HG02852 (cell line): ENCODE results near the gene GMDS.
A peak's percentile ranks its signal among the peaks of the same experiment; 100 is the strongest.

Source experiments
- ATAC-seq: cut with Tn5 transposase; IDR thresholded peaks from one replicate; pipeline ENCODE4 v1.9.1; 2021; ENCODE audit warnings: mild to moderate bottlenecking, moderate library complexity; ENCODE audit not compliant: unreplicated experiment

The GMDS gene

GRCh38 chr6:2044192-2044591 lies 201.2 kb downstream of the GMDS start:
- no peak for ATAC-seq

- ATAC-seq, result no peak
Observed at GRCh38 chr6:2042956-2043648, 202.3 kb downstream of the GMDS start.

DNA sequence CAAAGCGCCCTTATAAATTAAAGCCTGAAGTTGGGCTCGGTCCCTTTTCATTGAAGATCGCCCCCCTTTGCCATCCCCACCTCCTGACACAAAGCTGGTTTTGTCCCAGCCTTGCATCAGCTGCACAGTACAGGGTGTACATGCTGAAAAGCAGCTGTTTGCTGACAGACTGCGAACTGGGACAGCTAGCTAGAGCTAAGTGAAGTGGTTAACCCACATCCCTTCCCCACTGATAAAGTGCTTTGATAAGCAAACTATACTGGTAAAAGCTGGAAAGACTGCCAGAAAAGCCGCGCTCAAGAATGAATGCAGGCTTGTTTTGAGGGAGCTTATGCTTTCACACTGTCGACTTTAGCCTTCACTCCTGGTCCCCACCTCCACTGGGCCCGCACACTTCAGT lies 207.3 kb downstream of the GMDS start:
- ATAC-seq, result no peak

DNA sequence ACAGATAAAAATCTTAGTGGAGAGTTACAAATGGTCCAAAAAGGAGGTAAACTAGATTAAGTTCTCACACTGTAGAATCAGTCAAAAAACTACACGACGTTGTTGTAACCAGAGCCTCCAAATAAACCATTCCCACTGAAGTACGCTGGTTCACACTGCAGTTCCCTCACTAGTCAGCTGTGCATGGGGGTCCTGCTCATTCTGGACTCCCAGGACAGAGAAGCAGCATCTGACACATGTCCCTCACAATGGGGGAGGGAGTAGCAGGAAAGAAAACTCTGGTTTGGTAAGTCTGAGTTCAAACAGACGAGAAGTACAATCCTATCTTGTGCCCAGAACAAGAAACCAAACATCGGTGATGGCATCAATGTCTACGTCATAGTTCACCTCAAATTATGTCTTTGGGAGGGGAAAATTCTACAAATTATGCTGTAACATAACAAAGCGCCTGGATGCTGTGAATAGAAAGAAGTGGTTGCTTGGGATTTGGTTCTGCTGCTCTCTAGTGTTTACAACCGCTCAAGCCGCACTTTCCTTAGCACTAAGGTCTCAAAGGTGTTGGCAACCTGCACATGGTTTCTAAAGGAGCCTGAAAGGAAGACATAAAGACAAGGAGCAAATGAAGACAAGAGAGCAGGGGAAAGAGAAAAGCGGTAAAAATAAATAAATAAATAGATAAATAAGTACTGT lies 208.0 kb downstream of the GMDS start:
- no peak for ATAC-seq

- ATAC-seq, result no peak
Observed at GRCh38 chr6:2036710-2037023, 208.7 kb downstream of the GMDS start.

DNA sequence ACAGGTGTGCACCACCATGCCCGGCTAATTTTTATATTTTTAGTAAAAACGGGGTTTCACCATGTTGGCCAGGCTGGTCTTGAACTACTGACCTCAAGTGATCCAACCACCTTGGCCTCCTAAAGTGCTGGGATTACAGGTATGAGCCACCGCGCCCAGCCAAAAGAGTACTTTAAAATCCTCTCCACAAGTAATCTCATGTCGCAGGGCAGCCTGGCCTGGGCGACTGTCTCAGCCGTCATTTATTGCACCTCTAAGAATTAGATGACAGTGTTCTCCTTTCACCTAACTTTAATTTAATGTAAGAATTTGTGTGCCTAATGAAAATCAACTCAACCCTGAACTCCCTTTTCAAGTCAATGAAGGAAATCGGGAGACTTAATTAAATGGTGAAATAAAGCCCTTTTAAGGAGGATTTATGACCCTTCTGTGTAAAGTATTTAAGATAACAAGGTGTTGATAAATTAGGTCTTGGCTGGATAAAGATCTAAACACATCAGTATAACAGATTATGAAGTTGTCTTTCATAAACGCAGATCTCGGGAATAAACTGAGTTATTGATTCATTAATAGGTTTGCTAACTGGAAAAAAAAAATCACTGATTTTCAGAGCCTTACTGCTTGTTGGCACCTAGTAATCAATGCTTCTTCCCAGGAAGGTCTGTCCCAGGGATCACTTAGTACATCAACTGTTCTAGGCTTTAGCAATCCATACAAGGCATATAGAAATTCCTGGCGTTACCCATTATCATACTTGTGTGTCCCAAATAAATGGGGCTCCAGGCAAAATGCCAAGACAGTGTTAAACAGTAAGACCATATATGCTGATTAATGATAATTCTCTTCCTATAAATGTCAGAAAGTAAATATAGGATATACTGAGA lies 209.3 kb downstream of the GMDS start:
- ATAC-seq, result no peak

- ATAC-seq, result no peak
Observed at GRCh38 chr6:2035046-2035445, 210.4 kb downstream of the GMDS start.

GRCh38 chr6:2034256-2034655 lies 211.1 kb downstream of the GMDS start:
- no peak for ATAC-seq

DNA sequence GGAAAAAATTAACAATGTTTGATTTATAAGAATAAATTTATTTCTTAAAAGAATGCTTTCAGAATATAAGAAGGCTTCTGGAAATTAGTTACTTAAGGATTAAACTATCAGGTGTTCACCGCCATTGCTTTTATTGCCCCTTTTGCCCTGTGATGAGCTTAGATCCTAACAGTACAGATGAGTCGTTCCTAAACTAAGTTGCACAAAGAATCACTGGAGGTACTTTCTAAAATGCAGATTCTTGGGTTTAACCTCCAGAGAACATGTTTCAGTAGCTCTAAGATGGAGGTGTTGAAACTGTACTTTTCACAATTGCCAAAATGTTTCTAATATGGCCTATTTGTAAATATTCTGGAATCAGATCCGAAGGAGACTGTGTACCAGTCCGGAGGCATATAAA lies 211.9 kb downstream of the GMDS start:
- ATAC-seq, result no peak

- ATAC-seq, result no peak
Observed at GRCh38 chr6:2030682-2031244, 214.6 kb downstream of the GMDS start.

DNA sequence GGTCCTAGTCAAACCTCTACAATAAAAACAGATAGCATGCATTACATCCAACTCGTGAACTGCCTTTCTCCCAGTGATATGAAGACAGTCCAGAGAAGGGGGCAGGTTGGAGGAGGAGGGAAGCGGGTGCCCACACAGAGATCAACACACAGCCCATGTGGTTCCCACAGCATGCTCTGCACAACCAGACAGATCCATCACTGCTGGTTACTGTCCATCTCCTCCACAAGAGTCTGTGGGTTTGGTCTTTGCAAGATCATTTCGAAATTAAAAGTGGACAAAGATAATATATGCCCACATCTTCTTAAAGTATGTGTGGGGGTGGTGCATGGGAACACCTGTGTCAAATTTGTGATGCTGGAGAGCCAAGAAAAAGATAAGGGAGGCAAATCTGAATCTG lies 215.5 kb downstream of the GMDS start:
- no peak for ATAC-seq

GRCh38 chr6:2029130-2029794 lies 216.1 kb downstream of the GMDS start:
- ATAC-seq, result no peak

DNA sequence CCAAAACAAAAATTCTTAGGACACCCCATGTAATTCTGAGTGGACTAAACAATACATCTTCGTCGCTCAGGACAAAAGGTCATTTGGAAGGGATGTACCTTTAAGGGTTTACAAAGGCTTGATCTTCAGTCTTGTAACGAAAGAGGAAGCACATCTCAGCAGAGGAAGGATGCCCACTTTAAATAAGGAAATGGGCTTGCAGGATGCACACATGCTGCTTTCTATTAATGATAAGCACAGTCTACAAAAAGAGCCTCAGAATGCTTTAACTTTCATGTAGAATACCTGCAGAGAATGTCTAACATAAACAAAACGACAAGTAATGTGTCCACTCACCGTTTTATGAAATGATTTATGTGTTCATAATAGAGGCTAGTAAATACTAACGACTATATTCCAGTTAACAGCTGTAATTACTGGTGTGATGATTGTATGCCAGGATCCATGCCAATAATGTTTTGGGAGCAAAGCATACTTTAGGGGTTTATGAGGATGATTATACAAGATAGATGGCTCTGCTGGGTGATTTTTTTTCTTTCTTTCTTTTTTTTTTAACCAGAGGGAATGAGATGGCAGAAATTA lies 216.9 kb downstream of the GMDS start:
- peak; percentile 67 for ATAC-seq

GRCh38 chr6:2026133-2026532 lies 219.3 kb downstream of the GMDS start:
- no peak for ATAC-seq

- no peak for ATAC-seq
Observed at GRCh38 chr6:2021713-2022125, 223.7 kb downstream of the GMDS start.

DNA sequence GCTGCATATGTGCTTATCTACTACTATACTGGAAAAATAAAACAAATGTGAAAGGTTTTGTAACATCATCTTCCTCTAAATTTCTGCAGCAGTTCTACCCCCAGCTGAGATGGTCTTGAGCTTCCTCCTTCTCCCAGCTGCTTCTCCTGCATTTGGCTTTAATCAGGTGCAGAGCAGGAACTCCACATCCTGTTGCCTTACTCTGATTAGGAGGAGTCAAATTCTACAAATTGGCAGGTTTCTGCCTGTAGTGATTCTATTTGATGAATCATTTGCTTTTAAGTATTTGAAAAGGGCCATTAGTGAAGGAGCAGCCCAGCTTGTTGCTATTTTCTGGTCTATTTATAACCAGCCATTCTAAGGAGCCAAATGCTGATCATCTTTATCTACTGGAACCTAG lies 224.5 kb downstream of the GMDS start:
- ATAC-seq, result no peak

- ATAC-seq, result no peak
Observed at GRCh38 chr6:2019051-2019450, 226.4 kb downstream of the GMDS start.

DNA sequence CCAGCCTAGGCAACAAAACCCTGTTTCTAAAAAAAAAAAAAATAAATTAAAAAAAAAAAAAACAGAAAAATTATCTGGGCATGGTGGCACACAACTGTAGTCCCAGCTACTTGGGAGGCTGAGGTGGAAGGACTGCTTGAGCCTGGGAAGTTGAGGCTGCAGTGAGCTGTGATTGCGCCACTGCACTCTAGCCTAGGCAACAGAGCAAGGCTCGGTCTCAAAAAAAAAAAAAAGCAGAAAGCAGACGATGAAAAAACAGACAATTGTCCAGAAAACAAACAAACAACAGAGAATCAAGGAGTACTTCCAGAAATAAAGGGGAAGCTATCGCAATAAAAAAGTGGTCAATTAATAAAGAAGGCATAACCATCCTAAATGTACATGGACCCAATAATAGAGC lies 229.4 kb downstream of the GMDS start:
- ATAC-seq, result no peak

- no peak for ATAC-seq
Observed at GRCh38 chr6:2008383-2008976, 236.9 kb downstream of the GMDS start.

DNA sequence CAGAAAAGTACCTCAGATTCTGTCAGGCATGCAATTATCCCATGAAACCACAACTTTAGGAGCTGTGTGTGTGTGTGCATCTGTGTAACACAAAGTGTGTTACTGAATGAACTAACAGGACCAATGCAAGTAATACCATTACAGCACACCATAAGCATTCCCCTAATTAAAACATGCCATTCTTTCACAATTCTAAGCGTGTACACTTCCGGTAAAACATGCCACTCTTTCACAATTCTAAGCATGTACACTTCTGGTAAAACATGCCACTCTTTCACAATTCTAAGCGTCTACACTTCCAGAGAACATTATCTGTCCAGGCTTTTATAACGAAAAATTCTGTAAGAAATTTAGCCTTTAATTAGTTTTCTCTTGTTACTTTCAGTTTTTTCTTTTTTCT lies 238.2 kb downstream of the GMDS start:
- ATAC-seq, result no peak
